Activated CD8-positive, alpha-beta memory T cell treated with anti-CD3 and anti-CD28 coated beads for 36 hours (primary cell): Measurements from ENCODE around the gene SNAI3. TPM values are rescaled to one million over a fixed set of nuclear protein-coding genes. Genes with fewer than 3 reads are reported as not detected.

Experiments used
- CTCF ChIA-PET: fragments of 350-600 bp; sonication (Branson Sonifier 250); formaldehyde crosslinking; loops from one replicate; lab custom pipeline; 2021; ENCODE audit warnings: antibody characterized with exemption; lab: Charles Lee
- POLR2A ChIA-PET: fragments of 350-600 bp; sonication (Branson Sonifier 250); formaldehyde crosslinking; loops from one replicate; lab custom pipeline; 2021; ENCODE audit warnings: antibody characterized with exemption; lab: Charles Lee
- total RNA-seq, 2 experiments: library from RNA; stranded (reverse); gene quantifications; one replicate each; pipeline ENCODE4 v1.2.3, GENCODE V29; 2021

Gene SNAI3
- 1 to 10 TPM; 2.3 TPM for total RNA-seq

DNA sequence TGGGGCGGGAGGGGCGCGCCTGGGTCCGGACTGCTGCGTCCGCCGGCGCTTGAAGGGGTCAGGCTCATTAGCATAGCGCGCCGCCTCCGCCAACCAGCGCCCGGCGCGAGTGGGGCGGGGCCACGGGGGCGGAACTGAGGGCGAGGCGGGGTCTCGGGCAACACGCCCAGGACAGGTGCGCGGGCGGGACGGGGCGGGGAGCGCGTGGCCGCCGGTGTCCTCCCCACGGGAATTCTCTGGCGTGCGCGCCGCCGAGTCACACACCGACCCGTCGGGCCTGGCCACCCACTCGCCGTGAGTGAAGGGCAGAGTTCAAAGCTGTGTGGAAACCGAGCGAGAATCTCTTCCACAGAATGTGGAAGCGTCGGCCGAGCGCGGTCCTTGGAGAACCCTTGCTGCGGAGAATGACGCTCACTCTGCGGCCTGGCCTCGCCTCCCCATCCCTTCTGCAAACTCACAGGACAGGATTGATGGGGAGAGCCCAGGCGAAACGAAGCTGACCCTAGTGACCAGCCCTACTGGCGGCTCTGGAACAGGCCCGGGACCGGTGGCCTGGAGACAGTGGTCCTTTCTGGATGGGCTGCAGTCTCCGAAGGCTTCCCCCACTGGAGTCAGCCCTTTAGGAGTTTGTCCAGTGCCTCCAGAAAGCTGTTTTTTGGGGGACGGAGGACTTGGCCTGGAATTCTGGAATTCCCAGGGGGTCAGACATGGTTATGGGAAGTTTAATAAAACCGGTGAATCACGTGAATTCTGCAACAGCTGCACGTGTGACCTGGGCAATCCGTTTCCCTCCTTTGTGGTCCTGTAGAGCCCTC is at the start of gene SNAI3:
SNAI3 (minus strand) TSS at position 69 of the 815 bp plus-strand sequence. CDS start 101 bp downstream, outside the sequence.
- ChIA-PET POLR2A (interaction anchor here (0.6 to 1.4 kb wide), 5 partner anchors 14 to 49 kb away, joined by 3 to 5 read pairs (median 4); partner anchors contain the start of genes CYBA and MVD), CTCF (interaction anchor here (1.1 to 1.7 kb wide), 2 partner anchors 14 to 15 kb away, joined by 5 to 8 read pairs; no protein-coding TSS in a partner anchor)

DNA sequence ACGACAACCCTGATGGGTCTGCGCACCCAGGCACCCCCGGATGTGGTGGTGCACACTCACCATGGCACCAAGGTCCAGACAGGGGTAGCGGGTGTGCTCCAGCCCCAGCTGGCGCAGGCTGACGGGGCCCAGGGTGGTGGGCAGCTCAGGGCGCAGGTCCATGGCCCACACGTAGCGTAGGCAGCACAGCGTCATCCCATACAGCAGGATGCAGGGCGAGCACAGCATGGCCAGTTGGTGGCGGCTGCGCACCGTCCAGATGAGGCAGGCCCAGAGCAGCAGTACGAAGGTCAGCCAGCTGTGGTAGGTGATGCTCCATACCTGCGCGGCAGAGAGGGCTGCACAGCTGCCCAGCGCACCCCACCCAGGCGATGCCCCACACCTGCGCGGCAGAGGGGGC is 49.8 kb upstream of the SNAI3 start:
- ChIA-PET POLR2A (no interaction called here), CTCF (interaction anchor here (1.2 to 4.9 kb wide), 11 partner anchors 12 to 77 kb away, joined by 3 to 102 read pairs (median 16); partner anchors contain the start of genes CDT1 and PIEZO1)

DNA sequence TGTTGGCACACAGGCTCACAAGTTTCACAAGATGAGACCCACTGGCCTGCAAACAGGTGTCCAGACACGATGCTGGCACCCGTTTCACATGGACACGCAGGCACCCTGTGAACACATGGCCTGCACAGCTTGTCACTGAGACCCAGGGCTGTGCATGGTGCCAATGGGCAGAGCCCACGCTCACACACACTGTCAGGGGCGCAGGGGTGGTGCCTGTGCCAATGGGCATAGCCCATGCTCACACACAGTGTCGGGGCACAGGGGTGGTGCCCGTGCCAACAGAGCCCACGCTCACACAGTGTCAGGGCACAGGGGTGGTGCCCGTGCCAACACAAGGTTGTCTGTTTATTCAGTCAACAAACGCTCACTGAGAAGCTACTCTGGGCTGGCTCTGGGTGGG is 49.3 kb upstream of the SNAI3 start:
- ChIA-PET CTCF (interaction anchor here (0.6 to 4.9 kb wide), 6 partner anchors 13 to 68 kb away, joined by 3 to 102 read pairs (median 33); partner anchors contain the start of genes CDT1 and CTU2), POLR2A (no interaction called here)

DNA sequence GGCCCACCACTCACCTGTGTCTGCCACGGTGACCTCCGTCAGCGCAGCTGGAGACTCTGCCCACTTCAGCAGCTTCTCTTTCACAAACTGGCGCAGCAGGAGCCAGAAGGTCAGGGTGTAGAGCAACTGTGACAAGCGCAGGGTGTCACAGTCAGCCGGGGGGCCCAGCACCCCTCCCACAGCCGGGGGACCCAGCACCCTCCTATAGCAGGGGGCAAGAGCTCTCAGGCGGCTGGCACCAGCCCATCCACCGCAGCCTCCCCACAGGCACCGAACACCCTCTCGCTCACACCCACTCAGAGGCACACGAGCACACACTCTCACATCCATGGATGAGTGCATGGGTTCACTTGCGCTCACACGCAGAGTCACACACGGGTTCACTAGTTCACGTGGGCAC is 48.8 kb upstream of the SNAI3 start:
- ChIA-PET POLR2A (no interaction called here), CTCF (interaction anchor here (0.5 to 4.9 kb wide), 7 partner anchors 8 to 153 kb away, joined by 3 to 102 read pairs (median 6); partner anchors contain the start of gene CTU2)

DNA sequence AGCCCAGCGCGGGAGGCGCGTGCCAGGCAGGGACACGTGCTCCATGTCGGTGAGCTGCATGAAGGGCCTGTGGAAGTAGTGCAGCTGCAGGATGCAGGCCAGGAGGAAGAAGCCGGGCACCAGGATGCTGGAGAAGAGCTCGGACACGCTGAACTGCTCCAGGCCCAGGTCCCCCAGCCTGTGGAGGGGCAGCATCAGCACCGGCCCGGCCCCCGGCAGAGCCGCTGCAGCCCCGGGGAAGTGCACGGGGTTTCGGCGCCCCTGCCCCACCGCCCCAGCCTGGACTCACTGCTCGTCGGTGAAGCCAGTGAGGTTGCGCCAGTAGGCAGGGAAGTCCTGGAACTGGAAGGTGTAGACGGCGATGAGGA is 48.0 kb upstream of the SNAI3 start:
- POLR2A ChIA-PET = interaction anchor here (0.6 kb wide), 1 partner anchor 14 kb away, joined by 4 read pairs; no protein-coding TSS in a partner anchor
- CTCF ChIA-PET = interaction anchor here (0.6 to 4.9 kb wide), 5 partner anchors 9 to 69 kb away, joined by 4 to 102 read pairs (median 6); no protein-coding TSS in a partner anchor

DNA sequence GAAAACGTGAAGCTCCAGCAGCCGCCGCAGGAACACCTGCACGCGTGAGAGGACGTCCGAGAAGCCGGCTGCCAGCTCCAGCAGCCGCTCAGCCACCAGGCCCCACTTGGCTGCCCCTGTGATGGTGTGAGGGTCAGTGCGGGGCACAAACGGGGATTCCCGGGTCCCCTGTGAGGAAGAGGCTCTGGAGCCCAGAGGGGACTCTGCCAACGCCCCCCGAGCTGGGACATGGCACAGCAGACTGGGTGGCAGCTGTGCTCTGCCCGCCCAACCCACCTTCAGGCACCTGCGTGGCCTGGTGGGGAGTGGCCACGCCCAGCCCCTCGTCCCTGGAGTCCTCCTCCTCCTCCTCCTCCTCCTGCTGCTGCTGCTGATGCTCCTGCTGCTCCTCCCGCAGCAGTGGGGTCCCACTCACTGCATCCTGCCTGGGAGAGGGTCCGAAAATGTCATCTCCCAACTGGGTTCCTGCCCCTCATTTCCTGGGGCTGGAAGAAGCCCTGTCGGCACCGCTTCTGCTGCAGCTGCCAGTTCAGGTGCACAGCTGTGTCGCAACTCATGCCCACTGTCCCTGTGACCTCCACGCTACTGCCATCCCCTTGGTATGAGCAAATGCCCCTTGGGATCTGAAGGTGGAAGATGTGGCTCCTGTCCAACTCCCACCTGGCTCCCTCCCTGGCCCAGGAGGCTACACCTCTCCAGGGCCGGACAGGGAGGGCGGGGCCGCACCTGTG is 47.5 kb upstream of the SNAI3 start:
- POLR2A ChIA-PET = interaction anchor here (0.6 kb wide), 1 partner anchor 14 kb away, joined by 4 read pairs; no protein-coding TSS in a partner anchor
- CTCF ChIA-PET = interaction anchor here (0.6 to 4.9 kb wide), 6 partner anchors 9 to 69 kb away, joined by 3 to 102 read pairs (median 5); no protein-coding TSS in a partner anchor

DNA sequence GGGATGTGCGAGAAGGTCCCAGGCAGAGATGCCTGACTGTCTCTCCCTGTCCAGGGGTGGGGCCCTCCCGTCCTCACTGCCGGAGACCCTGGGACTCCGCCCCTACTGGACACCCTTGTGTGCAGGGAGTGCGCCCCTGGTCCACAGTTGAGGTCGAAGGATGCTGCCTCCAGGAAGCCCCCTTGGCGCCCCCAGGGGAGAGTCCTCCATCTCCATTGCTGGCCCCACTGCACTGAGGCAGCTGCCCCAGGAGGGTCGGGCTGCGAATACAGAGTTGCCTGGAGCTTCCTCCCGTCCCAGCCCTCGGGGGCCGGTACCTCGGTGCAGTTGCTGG is 46.6 kb upstream of the SNAI3 start:
- ChIA-PET POLR2A (no interaction called here), CTCF (interaction anchor here (0.8 kb wide), 1 partner anchor 49 kb away, joined by 3 read pairs; no protein-coding TSS in a partner anchor)

DNA sequence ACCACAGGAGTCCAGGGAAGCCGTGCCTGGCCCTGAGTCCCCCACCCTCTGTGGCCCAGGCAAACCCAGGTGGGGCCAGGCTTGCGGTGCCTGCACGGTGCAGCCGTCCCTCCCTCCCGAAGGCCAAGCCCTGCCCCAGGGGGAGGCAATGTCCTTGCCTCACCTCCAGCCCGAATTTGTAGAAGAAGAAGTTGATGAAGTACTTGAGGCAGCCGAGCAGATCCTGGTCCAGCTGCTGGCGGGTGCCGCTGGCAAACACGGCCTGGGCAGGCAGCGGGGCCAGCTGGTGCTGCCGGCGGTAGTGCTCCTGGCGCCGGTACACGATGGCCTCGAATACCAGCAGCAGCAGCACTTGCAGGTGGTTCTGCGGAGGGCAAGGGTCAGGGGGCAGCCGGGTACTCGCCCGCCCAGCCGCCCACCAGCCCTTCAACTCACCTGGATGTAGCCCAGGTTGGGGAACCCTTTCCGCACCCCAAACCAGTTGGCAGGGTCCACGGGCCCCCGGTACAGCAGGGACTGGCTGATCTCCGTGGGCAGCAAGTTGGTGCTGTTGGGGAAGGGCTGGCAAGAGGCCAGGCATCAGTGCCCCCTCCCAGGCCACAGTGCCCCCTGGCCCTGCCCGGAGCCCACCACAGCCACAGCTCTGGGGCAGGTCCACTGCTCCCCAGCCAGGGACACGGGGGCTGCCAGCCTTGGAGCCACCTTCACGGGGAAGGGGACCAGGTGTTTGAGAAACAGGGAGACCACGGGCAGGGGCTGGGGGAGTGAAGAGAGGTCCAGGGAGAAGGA is 46.1 kb upstream of the SNAI3 start:
- ChIA-PET POLR2A (no interaction called here), CTCF (no interaction called here)

DNA sequence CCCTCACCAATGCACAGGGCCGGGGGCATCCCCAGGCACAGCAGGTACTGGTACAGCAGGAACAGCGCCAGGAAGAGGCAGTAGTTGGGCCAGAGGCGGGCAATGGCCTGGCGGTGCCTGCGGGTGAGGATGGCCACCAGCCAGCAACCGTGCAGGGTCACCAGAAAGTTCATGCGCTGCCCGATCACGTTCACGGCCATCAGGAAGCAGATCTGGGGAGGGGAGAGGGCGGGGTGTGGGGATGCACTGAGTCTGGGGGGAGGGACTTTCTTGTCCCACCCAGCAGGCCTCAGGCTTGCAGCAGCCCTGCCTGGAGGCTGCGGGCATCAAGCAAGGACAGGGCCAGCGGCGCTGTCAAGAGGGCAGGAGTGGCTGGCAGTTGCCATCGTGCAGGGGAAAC is 45.4 kb upstream of the SNAI3 start:
- POLR2A ChIA-PET = no interaction called here
- CTCF ChIA-PET = no interaction called here

DNA sequence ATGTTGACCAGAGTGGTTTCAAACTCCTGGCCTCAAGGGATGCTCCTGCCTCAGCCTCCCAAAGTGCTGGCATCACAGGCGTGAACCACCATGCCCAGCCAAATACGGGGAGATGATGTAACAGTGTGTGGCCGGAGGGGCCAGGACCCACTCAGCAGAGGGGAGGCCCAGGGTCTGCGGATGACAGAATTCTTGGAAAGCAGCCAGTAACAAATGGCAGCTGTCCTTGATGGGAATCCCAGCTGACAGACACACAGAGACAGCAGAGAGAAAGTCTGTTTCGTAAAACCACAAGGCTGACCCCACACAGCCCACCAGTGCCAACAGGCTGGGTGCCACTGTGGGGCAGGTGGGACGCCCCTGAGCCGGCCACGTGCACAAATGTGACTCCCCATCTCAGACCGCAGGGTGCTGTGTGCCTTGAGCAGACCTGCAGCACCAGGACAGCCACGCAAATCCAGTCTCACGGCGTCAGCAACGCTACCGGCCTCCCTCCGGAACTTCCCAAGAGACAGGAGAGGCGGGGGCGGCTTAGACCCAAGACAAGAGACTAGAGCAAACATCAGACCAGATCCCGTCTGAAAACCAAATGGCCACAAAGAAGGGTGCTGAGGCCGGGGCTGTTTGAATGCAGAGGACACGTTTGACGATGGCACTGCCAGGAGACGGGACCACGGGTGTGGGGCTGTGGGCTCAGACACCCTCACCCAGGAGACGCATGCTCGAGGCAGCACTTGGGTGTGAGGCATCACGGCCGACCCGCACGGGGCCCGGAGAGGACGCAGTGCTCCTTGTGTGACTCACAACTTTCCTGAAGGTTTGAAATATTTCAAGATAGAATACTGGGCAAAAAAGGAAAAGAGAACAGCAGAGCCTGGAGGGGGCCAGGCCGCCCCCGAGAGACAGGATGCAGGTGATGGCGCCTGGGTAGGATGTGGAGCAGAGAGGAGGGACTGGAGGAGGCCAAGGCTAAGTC is 44.6 kb upstream of the SNAI3 start:
- CTCF ChIA-PET = no interaction called here
- POLR2A ChIA-PET = no interaction called here

DNA sequence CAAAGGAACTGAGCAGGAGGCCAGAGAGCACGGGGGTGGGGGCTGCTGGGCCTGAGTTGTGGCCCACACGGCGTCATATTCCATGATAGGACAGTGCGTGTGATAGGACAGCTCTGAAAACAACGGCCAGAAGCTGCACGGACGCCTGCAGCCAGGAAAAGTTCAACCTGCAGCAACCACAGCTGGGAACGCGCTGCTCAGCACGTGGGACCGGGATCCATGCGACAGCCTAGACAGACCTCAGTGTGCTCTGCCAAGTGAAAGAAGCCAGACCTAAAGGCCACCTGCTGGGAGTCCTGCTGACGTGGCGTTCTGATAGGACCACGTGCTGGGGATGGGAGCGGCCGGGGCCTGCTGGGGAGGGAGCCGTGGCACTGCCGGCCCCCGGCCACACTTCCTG is 41.6 kb upstream of the SNAI3 start:
- ChIA-PET POLR2A (no interaction called here), CTCF (no interaction called here)

DNA sequence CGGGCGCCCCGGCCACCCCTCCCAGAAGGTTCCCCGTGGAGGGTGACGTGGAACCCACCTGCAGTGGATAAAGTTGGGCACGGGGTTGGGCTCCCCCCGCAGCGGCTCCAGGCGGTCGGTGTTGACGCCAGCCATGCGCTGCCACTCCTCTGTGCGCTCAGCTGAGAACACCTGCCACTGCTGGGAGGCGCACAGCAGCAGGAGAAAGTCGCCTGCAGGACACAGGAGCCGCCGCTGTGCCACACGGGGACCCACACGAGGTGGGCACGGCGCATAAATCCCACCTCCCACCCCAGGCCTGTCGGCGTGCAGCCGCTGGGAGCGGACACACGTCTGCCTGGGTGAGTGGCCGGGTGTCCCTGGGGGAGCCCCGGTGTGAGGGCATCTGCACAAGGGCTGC is 40.7 kb upstream of the SNAI3 start:
- CTCF ChIA-PET = interaction anchor here (1.8 kb wide), 1 partner anchor 10 kb away, joined by 5 read pairs; no protein-coding TSS in a partner anchor
- POLR2A ChIA-PET = no interaction called here

DNA sequence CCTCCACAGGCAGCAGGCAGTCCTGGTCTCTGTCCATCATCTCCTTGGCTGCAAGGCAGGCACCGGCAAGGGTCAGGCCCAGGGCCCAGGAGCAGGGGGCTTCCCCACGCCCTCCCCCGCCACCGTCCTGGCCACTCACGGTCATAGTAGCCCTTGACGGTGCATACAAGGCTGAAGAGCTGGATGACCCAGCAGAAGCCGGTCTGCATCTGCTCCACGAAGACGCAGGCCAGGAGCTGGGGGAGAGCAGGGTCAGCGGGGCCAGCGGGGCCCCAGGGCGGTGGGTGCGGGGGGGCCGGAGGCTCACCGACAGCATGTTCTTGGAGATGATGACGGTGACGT is 40.1 kb upstream of the SNAI3 start:
- ChIA-PET POLR2A (no interaction called here), CTCF (interaction anchor here (1.8 kb wide), 1 partner anchor 11 kb away, joined by 5 read pairs; no protein-coding TSS in a partner anchor)

DNA sequence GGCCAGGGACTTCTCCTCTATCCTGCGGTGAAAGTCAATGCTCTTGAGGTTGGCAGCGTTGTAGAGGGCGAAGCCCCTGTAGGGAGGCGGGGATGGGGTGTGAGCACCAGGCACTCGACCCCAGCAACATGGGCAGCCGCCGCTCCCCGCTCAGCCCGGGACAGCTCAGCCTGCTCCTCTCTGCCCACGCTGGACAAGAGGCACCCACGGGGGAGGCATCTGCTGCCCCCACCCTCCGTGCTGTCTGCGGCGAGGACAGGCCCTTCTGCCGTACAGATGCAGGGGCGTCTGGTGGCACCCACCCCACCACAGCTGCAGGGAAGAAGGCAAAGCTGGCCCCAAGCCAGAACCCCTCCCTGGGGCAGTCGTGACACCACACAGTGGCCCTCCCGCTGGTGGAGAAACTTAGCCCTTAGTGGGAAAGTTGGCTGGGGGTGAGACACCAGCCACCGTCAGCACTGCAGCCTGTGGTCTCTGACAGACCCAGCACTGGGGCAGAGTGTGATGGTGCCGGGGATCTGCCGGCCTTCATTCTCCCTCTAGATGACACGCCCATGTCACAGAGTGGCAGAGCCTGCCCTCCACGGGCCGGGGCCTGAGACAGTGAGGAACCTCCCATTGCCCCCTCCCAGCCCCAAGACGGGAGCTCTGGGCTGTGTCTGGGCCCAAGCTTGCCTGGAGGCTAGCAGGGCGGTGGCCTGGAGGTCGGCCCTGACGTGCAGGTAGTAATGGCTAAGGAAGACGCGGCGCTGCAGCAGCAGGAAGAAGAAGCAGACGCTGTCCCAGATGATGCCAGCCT is 39.5 kb upstream of the SNAI3 start:
- ChIA-PET CTCF (interaction anchor here (1.8 kb wide), 1 partner anchor 12 kb away, joined by 5 read pairs; no protein-coding TSS in a partner anchor), POLR2A (no interaction called here)

DNA sequence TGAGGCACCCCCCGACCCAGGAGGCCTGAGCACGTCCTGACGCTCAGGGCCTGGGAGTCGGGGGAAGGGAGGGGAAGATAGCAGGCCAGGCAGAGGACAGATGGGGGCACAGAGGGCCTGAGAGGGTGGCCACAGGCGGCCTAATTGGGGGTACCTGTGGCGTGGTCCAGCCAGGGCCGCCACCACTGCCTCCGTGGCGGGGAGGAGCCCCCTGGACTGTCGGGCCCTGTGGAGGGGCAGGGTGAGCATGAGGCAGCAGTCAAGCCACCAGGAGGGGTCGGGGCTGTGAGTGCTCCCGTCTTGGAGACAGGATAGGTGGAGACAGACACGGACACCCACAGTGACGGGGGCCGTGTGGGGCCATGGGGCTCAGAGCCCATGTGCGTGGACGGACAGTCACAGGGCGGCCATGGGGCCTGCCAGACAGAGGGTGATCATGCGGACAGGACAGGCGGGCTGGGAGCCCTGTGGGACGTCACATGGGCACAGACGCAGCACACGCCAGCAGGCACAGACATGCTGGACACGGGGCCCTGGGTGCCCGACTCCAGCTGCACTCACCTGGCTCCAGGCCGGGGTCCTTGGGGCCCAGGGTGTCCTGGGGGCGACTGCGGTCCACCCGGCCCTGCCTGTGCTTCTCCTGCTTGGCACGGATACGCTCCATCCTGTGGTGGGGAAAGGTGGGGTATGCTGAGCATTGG is 38.7 kb upstream of the SNAI3 start:
- CTCF ChIA-PET = interaction anchor here (1.8 to 3.4 kb wide), 2 partner anchors 12 kb away, joined by 5 to 16 read pairs; no protein-coding TSS in a partner anchor
- POLR2A ChIA-PET = no interaction called here

DNA sequence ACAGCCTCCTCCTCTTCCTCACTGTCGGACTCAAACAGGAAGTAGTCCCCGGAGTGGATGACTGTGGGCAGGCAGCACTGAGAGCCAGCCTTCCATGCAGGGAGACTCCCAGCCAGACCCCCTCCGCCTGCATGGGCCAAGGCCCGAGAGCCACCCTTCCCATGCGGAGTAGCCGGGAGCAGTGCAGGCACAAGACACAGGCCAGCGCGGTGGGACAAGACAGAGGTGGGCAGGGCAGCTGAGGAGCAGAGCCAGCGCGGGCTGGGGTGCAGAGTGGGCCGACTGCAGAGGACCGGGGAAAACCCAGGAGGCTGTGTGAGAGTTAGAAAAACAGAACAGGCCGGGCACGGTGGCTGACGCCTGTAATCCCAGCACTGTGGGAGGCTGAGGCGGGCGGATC is 37.6 kb upstream of the SNAI3 start:
- ChIA-PET CTCF (interaction anchor here (3.4 kb wide), 1 partner anchor 13 kb away, joined by 16 read pairs; no protein-coding TSS in a partner anchor), POLR2A (no interaction called here)
